HUES6 (cell line): ENCODE measurements around the gene ZNF408.
A peak's percentile ranks its signal among the peaks of the same experiment; 100 is the strongest.

Experiments used
- H3K27ac ChIP-seq: 2 replicates; pipeline ENCODE4 v1.7.0; 2013; ENCODE audit warnings: low read depth, mild to moderate bottlenecking, low read length, inconsistent platforms
- H3K27me3 ChIP-seq: 2 replicates; pipeline ENCODE4 v1.6.1; 2013; ENCODE audit warnings: low read length; ENCODE audit not compliant: control insufficient read depth, insufficient read depth
- H3K36me3 ChIP-seq: 2 replicates; pipeline ENCODE4 v1.6.1; 2013; ENCODE audit warnings: low read length; ENCODE audit not compliant: control insufficient read depth, insufficient read depth
- H3K4me1 ChIP-seq: 2 replicates; pipeline ENCODE4 v1.6.1; 2013; ENCODE audit warnings: low read length; ENCODE audit not compliant: control insufficient read depth, insufficient read depth
- H3K4me3 ChIP-seq: 2 replicates; pipeline ENCODE4 v1.5.1; 2013; ENCODE audit warnings: low read depth, low read length
- H3K9ac ChIP-seq: one replicate; pipeline ENCODE4 v1.6.1; 2013; ENCODE audit warnings: mild to moderate bottlenecking, low read length
- H3K9me3 ChIP-seq: 2 replicates; pipeline ENCODE4 v1.6.1; 2013; ENCODE audit warnings: low read depth, low read length; ENCODE audit not compliant: control insufficient read depth, insufficient read depth

ZNF408 gene

DNA sequence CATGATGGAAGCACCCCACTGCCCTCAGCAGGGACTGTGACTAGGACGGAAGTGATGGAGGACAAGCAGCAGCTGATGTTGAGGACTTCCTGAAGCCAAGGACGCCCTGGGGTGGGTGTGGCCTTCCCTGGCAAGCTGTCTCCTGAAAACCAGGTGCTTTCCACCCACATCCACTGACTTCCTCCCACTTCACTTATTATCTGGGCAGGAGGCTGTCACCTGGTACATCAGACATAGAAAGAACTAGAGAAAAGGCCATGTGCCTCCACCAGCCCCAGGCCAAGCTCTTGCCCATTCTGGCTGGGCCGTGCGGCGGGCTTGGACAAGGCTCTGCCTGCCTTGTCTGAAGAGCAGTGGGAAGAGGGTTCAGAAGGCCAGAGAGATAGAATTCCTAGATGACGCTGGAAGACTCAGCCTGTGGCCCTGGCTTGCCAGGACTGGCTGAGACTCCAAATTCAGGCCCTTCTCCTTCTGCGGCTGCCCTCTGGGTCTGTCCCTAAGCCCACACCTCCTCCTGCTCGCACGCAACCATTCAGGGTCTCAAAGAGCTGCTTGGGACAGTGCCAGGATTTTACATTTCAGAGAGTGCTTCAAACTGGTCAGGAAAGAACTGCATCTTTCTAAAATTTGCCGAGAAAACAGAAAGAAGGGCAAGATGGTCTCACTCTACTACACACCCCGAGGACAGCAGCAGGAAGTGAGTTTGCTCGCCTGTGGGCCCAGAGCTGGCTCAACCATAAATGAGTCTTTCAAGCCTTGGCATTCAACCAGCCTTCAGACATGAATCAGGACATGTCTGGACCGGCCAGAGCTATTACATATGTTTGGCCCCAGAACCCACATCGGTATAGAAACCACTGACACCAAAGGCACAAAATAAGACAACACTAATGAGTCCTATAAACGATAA is 13.7 kb upstream of the ZNF408 start:
- Histone ChIP-seq H3K27me3 (no peaks in the 10 kb centered on the region), H3K27ac (no peak overlapping the region), H3K4me3 (no peak overlapping the region), H3K9ac (peak overlapping the region; percentile 33), H3K36me3 (peaks cover 20% of the 10 kb centered on the region), H3K4me1 (no peaks in the 10 kb centered on the region), H3K9me3 (no peaks in the 10 kb centered on the region)

DNA sequence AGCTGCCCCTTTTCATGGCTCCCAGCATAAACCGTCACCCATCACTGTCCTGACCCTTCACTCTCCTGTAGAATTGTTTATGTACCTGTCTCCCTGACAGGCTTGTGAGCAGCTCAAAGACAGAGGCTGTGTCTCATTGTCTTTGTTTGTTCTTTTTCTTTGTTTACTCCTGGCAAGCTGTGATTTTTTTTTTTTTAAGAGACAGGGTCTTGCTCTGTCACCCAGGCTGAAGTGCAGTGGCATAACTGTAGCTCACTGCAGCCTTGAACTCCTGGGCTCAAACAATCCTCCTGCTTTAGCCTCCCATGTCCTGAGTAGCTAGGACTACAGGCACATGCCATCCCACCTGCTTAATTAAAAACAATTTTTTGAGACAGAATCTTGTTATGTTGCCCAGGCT is 10.1 kb upstream of the ZNF408 start:
- Histone ChIP-seq H3K4me3 (no peak overlapping the region), H3K9me3 (no peaks in the 10 kb centered on the region), H3K27ac (no peak overlapping the region), H3K4me1 (no peaks in the 10 kb centered on the region), H3K9ac (no peak overlapping the region), H3K27me3 (no peaks in the 10 kb centered on the region), H3K36me3 (peaks cover 40% of the 10 kb centered on the region)

GRCh38 chr11:46692450-46692849 is 8.4 kb upstream of the ZNF408 start:
- H3K36me3 ChIP-seq = peaks cover 30% of the 10 kb centered on the region
- H3K9ac ChIP-seq = no peak overlapping the region
- no peak overlapping the region for H3K27ac ChIP-seq
- H3K9me3 ChIP-seq = no peaks in the 10 kb centered on the region
- no peaks in the 10 kb centered on the region for H3K4me1 ChIP-seq
- no peaks in the 10 kb centered on the region for H3K27me3 ChIP-seq
- H3K4me3 ChIP-seq = no peak overlapping the region

DNA sequence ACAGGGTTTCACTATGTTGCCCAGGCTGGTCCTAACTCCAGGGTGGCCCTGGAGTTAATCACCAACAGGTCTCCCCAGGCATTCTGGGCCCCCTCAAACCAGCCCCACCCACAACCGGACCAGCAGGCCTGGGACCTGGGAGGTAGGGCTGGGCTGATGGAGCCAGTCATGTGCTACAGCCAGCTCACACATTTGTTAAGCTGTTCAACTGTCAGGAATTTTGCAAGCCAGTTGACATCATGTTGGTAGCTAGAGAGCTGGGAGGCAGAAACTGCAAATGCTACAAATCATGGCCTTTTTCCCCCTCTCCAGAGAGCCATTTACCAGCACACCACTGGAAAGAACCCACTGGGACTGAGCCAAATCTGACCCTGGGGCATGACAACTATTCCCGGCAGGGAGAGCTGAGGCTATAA is 7.2 kb upstream of the ZNF408 start:
- Histone ChIP-seq H3K27me3 (no peaks in the 10 kb centered on the region), H3K36me3 (peaks cover 25% of the 10 kb centered on the region), H3K27ac (no peak overlapping the region), H3K9ac (no peak overlapping the region), H3K9me3 (no peaks in the 10 kb centered on the region), H3K4me3 (no peak overlapping the region), H3K4me1 (no peaks in the 10 kb centered on the region)

- Histone ChIP-seq H3K27ac (no peak overlapping the region), H3K36me3 (peaks cover 25% of the 10 kb centered on the region), H3K4me1 (no peaks in the 10 kb centered on the region)
These were observed 6.8 kb upstream of the ZNF408 start for GRCh38 chr11:46694072-46694471.

GRCh38 chr11:46694607-46695006 is 6.2 kb upstream of the ZNF408 start:
- no peaks in the 10 kb centered on the region for H3K27me3 ChIP-seq
- no peaks in the 10 kb centered on the region for H3K4me1 ChIP-seq
- no peak overlapping the region for H3K4me3 ChIP-seq
- H3K27ac ChIP-seq = no peak overlapping the region
- H3K9ac ChIP-seq = no peak overlapping the region
- no peaks in the 10 kb centered on the region for H3K9me3 ChIP-seq
- H3K36me3 ChIP-seq = peaks cover 25% of the 10 kb centered on the region

More at GRCh38 chr11:46694072-46694471, 6.8 kb upstream of the ZNF408 start:
- Histone ChIP-seq H3K9ac (no peak overlapping the region), H3K4me3 (no peak overlapping the region), H3K9me3 (no peaks in the 10 kb centered on the region), H3K27me3 (no peaks in the 10 kb centered on the region)

DNA sequence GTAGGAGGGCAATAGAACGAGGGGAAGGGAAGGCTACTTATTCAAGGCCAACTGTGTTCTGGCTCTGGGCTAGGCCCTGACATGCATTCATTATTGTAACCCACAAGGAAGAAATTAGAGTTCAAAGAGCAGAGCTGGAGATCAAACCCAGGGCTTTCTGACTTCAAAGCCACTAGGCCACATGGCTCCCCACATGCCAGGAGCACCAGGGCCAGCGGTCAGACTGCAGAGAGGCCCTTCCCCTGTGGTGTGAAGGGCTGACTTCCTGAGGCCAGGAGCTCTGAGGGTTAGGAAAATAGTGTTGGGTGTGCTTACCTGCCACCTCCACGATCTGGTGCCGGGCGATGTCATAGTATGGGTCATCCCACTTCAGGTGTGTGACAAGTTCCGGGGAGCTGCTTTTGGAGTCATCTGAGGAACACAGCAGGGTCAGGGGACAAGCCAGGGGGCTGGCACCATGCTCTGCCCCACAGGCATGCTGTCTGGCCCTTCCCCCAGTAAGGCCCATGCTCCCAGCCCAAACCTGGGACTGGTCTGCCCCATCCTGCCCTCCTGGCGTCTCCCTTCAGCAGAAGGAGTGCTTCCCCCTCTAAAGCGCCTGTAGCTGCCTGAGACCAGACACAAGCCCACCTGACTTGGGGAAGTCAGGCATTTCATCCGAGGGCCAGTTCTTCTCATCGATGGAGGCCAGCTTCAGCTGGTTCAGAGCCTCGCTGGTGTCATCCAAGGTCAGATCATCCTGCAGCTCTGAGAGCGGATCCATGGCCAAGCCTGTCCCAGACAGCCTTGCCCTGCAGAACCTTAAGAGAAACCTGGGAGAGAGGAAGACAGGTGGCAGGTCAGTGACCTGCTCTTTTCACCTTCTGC is 5.3 kb upstream of the ZNF408 start:
- Histone ChIP-seq H3K9ac (no peak overlapping the region), H3K27ac (no peak overlapping the region), H3K36me3 (peaks cover 25% of the 10 kb centered on the region), H3K9me3 (no peaks in the 10 kb centered on the region), H3K4me1 (no peaks in the 10 kb centered on the region), H3K27me3 (no peaks in the 10 kb centered on the region), H3K4me3 (no peak overlapping the region)

DNA sequence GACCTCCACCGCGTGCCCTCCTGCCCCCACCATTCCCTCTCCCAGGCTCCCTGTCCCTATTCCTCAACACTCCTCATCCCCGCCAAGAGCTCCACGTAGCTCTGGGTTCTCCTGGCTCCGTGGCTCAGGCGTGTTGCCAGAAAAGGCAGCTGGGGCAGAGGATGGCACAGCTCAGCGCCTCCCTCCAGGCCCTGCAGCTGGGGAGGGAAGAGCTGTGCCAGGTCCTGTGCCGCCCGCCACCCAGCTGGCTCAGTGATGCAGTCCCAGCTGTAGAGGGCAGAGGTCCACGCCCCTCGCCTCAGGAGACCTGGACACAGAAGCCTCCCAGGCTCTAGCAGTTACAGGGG is 4.6 kb upstream of the ZNF408 start:
- H3K4me3 ChIP-seq = no peak overlapping the region
- no peak overlapping the region for H3K27ac ChIP-seq
- no peaks in the 10 kb centered on the region for H3K9me3 ChIP-seq
- no peaks in the 10 kb centered on the region for H3K4me1 ChIP-seq
- H3K36me3 ChIP-seq = peaks cover 23% of the 10 kb centered on the region
- no peaks in the 10 kb centered on the region for H3K27me3 ChIP-seq
- H3K9ac ChIP-seq = no peak overlapping the region

DNA sequence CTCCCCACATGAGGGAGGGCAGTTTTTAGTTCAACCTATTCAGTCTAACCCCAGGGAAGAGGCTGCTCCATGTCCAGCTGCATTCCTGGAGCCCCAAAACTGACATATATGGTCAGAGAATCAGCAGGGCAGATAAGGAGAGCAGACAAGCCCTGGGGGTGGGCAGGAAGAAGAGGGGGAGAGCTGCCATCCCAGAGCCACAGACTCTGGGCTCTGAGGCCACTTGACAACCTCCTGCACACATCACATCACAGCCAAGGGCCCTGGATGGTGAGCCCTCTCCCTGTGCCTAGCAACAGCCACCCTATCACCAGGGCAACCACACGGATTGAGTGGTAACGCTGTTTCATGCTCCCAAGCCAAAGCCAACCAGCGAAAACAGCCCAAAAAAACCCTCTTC is 3.5 kb upstream of the ZNF408 start:
- no peak overlapping the region for H3K4me3 ChIP-seq
- no peaks in the 10 kb centered on the region for H3K9me3 ChIP-seq
- no peaks in the 10 kb centered on the region for H3K4me1 ChIP-seq
- no peak overlapping the region for H3K27ac ChIP-seq
- peaks cover 24% of the 10 kb centered on the region for H3K36me3 ChIP-seq
- H3K9ac ChIP-seq = no peak overlapping the region
- no peaks in the 10 kb centered on the region for H3K27me3 ChIP-seq

GRCh38 chr11:46697723-46698122 is 3.1 kb upstream of the ZNF408 start:
- Histone ChIP-seq H3K36me3 (peaks cover 28% of the 10 kb centered on the region), H3K4me3 (no peak overlapping the region), H3K4me1 (no peaks in the 10 kb centered on the region), H3K9me3 (no peaks in the 10 kb centered on the region), H3K9ac (no peak overlapping the region), H3K27ac (no peak overlapping the region), H3K27me3 (no peaks in the 10 kb centered on the region)

DNA sequence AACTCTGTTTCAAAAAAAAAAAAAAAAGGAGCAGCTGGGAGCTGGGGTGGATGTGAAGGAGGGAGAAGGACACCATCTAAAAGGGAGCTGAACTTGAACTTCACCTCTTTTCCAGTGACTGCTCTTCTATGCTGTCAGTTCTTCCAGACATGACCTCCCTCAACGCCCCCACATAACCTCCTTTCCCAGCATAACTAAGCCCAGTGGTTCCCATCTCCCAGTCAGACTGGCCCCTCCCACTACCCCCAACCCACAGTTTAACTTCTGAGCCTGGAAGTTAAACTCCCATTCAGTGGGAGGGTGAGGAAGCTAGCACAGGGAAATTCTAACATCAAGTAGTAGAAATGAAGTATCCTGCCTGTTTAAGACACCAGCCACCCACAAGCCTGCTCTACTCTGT is 2.2 kb upstream of the ZNF408 start:
- no peaks in the 10 kb centered on the region for H3K4me1 ChIP-seq
- H3K9ac ChIP-seq = no peak overlapping the region
- H3K4me3 ChIP-seq = no peak overlapping the region
- H3K27me3 ChIP-seq = no peaks in the 10 kb centered on the region
- no peaks in the 10 kb centered on the region for H3K9me3 ChIP-seq
- H3K27ac ChIP-seq = no peak overlapping the region
- peaks cover 36% of the 10 kb centered on the region for H3K36me3 ChIP-seq
